HepG2 (cell line): ENCODE data around the gene VSIG2. TPM values are rescaled to one million over a fixed set of nuclear protein-coding genes. Genes with fewer than 3 reads are reported as not detected.

Experiments
- ATAC-seq: fragments of 200-7000 bp; cut with Tn5 transposase; 3 replicates; pipeline ENCODE4 v1.9.1; 2020; ENCODE audit warnings: mild to moderate bottlenecking, moderate library complexity
- BruUV-seq: library from RNA; stranded (reverse); fragments of 400-500 nt; replicated peaks from 2 replicates; lab custom pipeline; 2021; lab: Mats Ljungman, UMichigan
- CTCF ChIA-PET: fragments of 300-600 bp; formaldehyde crosslinking; extraction: SDS; loops from one replicate; lab custom pipeline; 2021; ENCODE audit warnings: low total read pairs, inconsistent platforms, low intra/inter-chr PET ratio; lab: Yijun Ruan, JAX
- POLR2A ChIA-PET: fragments of 350-600 bp; sonication (Branson Sonifier 250); formaldehyde crosslinking; loops from one replicate; lab custom pipeline; 2020; ENCODE audit warnings: antibody characterized with exemption, inconsistent platforms; lab: Yijun Ruan, JAX
- DNase-seq: peaks from one replicate; pipeline ENCODE4 v3.0.0-alpha.2; 2015; ENCODE audit warnings: low spot score
- FAIRE-seq: peaks from 3 replicates; lab custom pipeline; 2011; peaks lifted over from hg19 to GRCh38; lab: Jason Lieb, UNC
- H2AFZ ChIP-seq: one replicate; pipeline ENCODE4 v1.6.1; 2011; ENCODE audit warnings: low read length, inconsistent platforms
- H3K27ac ChIP-seq: fragments of 300-600 bp; 3 replicates; pipeline ENCODE4 v1.8.0; 2011; ENCODE audit warnings: mixed run types, mild to moderate bottlenecking, mixed read lengths, low read length, inconsistent platforms; ENCODE audit not compliant: insufficient read depth; ENCODE audit errors: extremely low read length
- H3K27me3 ChIP-seq, 2 experiments: fragments of 200-600 bp in 1 of 2; 2 replicates in 1 of 2; 3 replicates in 1 of 2; pipeline versions ENCODE4 v1.6.0 to v1.8.0; 2011; ENCODE audit warnings: low read length in 2 of 2, mild to moderate bottlenecking in 2 of 2, moderate library complexity in 2 of 2, inconsistent platforms in 1 of 2; ENCODE audit not compliant: insufficient read depth in 2 of 2, control insufficient read depth in 1 of 2
- H3K36me3 ChIP-seq, 2 experiments: fragments of 200-600 bp in 1 of 2; replicated peaks in 1 of 2; 2 replicates in 1 of 2; 3 replicates in 1 of 2; pipeline versions ENCODE4 v1.5.1 to v1.8.0; 2011; ENCODE audit warnings: low read length in 2 of 2, inconsistent platforms in 1 of 2; ENCODE audit not compliant: insufficient read depth in 2 of 2, control insufficient read depth in 1 of 2
- H3K4me1 ChIP-seq: 2 replicates; pipeline ENCODE4 v1.5.1; 2012; ENCODE audit warnings: low read length, inconsistent platforms; ENCODE audit not compliant: insufficient read depth
- H3K4me2 ChIP-seq: 2 replicates; pipeline ENCODE4 v1.6.0; 2011; ENCODE audit warnings: low read depth, low read length, inconsistent platforms
- H3K4me3 ChIP-seq, 3 experiments: fragments of 200-600 bp in 1 of 3; sonication (generic), shearing (Covaris generic) in 1 of 3; replicated peaks in 1 of 3; 2 replicates each; pipeline ENCODE4 v1.5.1; 2011 to 2016; ENCODE audit warnings: low read length in 3 of 3, inconsistent platforms in 2 of 3, low read depth in 2 of 3, mild to moderate bottlenecking in 2 of 3, control low read depth in 1 of 3, mixed read lengths in 1 of 3; ENCODE audit not compliant: insufficient read depth in 1 of 3
- H3K79me2 ChIP-seq: one replicate; pipeline ENCODE4 v1.6.1; 2011; ENCODE audit warnings: low read length, inconsistent platforms; ENCODE audit not compliant: insufficient read depth
- H3K9ac ChIP-seq: 2 replicates; pipeline ENCODE4 v1.6.0; 2011; ENCODE audit warnings: mild to moderate bottlenecking, low read depth, low read length, inconsistent platforms; ENCODE audit not compliant: insufficient read depth
- H3K9me3 ChIP-seq: 2 replicates; pipeline ENCODE4 v1.5.1; 2012; ENCODE audit warnings: mild to moderate bottlenecking, low read length
- H4K20me1 ChIP-seq: 2 replicates; pipeline ENCODE4 v1.6.0; 2011; ENCODE audit warnings: inconsistent platforms, mild to moderate bottlenecking, low read length, moderate library complexity; ENCODE audit not compliant: insufficient read depth
- RELA ChIP-seq: sonication (generic); formaldehyde crosslinking; IDR thresholded peaks from 2 replicates; pipeline ENCODE4 v1.4.0; 2020; ENCODE audit warnings: missing genetic modification reagents
- ZNF337 ChIP-seq: sonication (generic); formaldehyde crosslinking; IDR thresholded peaks from 2 replicates; pipeline ENCODE4 v1.5.1; 2020; ENCODE audit warnings: missing genetic modification reagents, low read depth, mild to moderate bottlenecking, borderline replicate concordance
- ZNF75D ChIP-seq: sonication (generic); formaldehyde crosslinking; IDR thresholded peaks from 2 replicates; pipeline ENCODE4 v1.8.1; 2023; ENCODE audit warnings: missing genetic modification reagents, mild to moderate bottlenecking, borderline replicate concordance
- WGBS: methylation state at CpG from one replicate; pipeline ENCODE4 v1.1.6; 2017; ENCODE audit warnings: low lambda C conversion rate; 5-methylcytosine and 5-hydroxymethylcytosine counted together
- in situ Hi-C: cut with HindIII; loops from 2 replicates; pipeline ENCODE4 v1.10.0; 2017; ENCODE audit warnings: low pct_unique_long_range_greater_than_20kb; ENCODE audit not compliant: extremely low pct_ligation_motif_present
- intact Hi-C: fragments of 100-400 bp; cut with micrococcal nuclease; formaldehyde crosslinking; loops from one replicate; pipeline ENCODE4 v1.10.0; 2022; ENCODE audit not compliant: unreplicated experiment
- polyA plus RNA-seq, 8 experiments: library from polyadenylated mRNA; depleted of rRNA in 3 of 8; stranded (reverse) in 7 of 8; unstranded in 1 of 8; fragments of >200 nt; fragmentation: Illumina TruSeq in 4 of 8; extraction: Trizol in 4 of 8; gene quantifications; 2 replicates each; pipeline versions ENCODE4 v1.2.1 to v1.2.3, GENCODE V29; 2011 to 2016; ENCODE audit warnings: low read depth in 4 of 8, missing spikeins in 1 of 8, mixed read lengths in 1 of 8; ENCODE audit not compliant: insufficient read depth in 1 of 8
- total RNA-seq, 5 experiments: library from RNA; depleted of rRNA; stranded (reverse); fragments of >200 nt; fragmentation: Illumina TruSeq; extraction: Trizol; gene quantifications; 2 replicates each; pipeline ENCODE4 v1.2.3, GENCODE V29; 2016; ENCODE audit warnings: low read depth in 1 of 5
- TF ChIP-seq, protein P1 (sequence below): sonication (generic); formaldehyde crosslinking; IDR thresholded peaks from 2 replicates; pipeline ENCODE4; 2020; ENCODE audit warnings: missing genetic modification reagents, mild to moderate bottlenecking, borderline replicate concordance

VSIG2 gene
- total and polyA plus RNA-seq, 2 of the 13 experiments (the other 11 are each of a cell fraction or from before 2014, with no cell fraction given): 0.80 to 2.7 TPM

DNA sequence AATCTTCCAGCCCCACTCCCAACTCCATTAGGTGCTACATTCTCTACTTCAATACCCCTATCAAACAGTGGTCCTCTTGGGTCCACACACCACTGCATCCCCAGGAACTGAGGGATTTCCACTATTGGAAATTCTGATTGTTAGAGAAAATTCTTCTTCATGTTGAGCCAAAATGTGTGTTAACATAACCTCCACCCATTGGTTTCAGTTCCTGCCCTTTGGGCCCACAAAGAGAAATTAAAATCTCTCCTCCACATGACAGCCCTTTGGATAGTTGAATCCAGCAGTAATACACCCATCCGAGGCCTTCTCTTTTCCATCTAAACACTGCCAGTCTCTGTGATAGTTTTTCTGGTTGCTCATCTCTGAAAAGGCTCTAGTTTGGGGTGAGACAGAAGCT lies 2.1 kb downstream of the VSIG2 start:
- CTCF ChIA-PET: no interaction called here
- H3K9ac ChIP-seq: no peak overlapping the region
- no peak overlapping the region for H2AFZ ChIP-seq
- BruUV-seq: no TSS peak
- intact Hi-C loops: loop anchor here (10.0 kb wide), 1 partner anchor 45 kb away; no protein-coding TSS in a partner anchor
- in situ Hi-C loops: no loop called here
- peaks cover 66% of the 10 kb centered on the region for H3K4me1 ChIP-seq
- no peaks in the 10 kb centered on the region for H4K20me1 ChIP-seq
- H3K4me3 ChIP-seq: no peak overlapping the region
- POLR2A ChIA-PET: interaction anchor here (1.0 kb wide), 1 partner anchor 9 kb away, joined by 4 read pairs; no protein-coding TSS in a partner anchor
- H3K36me3 ChIP-seq: no peaks in the 10 kb centered on the region
- peaks cover 0 to 55% of the 10 kb centered on the region in 2 experiments; a peak in 4 of 5 replicates for H3K27me3 ChIP-seq
- DNase-seq (no peak), ATAC-seq (no peak), FAIRE-seq (no peak)
- TF ChIP-seq ZNF337 (CRISPR knock-in tag) (no peak), RELA (CRISPR knock-in tag) (no peak), ZNF75D (CRISPR knock-in tag) (no peak)
- TF ChIP-seq, protein P1, sequence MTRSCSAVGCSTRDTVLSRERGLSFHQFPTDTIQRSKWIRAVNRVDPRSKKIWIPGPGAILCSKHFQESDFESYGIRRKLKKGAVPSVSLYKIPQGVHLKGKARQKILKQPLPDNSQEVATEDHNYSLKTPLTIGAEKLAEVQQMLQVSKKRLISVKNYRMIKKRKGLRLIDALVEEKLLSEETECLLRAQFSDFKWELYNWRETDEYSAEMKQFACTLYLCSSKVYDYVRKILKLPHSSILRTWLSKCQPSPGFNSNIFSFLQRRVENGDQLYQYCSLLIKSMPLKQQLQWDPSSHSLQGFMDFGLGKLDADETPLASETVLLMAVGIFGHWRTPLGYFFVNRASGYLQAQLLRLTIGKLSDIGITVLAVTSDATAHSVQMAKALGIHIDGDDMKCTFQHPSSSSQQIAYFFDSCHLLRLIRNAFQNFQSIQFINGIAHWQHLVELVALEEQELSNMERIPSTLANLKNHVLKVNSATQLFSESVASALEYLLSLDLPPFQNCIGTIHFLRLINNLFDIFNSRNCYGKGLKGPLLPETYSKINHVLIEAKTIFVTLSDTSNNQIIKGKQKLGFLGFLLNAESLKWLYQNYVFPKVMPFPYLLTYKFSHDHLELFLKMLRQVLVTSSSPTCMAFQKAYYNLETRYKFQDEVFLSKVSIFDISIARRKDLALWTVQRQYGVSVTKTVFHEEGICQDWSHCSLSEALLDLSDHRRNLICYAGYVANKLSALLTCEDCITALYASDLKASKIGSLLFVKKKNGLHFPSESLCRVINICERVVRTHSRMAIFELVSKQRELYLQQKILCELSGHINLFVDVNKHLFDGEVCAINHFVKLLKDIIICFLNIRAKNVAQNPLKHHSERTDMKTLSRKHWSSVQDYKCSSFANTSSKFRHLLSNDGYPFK: no peak
- H3K4me2 ChIP-seq: no peak overlapping the region
- H3K9me3 ChIP-seq: no peaks in the 10 kb centered on the region
- WGBS: 27% methylated on average over 1 of the region's 1 CpG
- H3K79me2 ChIP-seq: no peaks in the 10 kb centered on the region
- no peak overlapping the region for H3K27ac ChIP-seq
